ENCODE data around the gene DNMT3A.

Gene DNMT3A

DNA sequence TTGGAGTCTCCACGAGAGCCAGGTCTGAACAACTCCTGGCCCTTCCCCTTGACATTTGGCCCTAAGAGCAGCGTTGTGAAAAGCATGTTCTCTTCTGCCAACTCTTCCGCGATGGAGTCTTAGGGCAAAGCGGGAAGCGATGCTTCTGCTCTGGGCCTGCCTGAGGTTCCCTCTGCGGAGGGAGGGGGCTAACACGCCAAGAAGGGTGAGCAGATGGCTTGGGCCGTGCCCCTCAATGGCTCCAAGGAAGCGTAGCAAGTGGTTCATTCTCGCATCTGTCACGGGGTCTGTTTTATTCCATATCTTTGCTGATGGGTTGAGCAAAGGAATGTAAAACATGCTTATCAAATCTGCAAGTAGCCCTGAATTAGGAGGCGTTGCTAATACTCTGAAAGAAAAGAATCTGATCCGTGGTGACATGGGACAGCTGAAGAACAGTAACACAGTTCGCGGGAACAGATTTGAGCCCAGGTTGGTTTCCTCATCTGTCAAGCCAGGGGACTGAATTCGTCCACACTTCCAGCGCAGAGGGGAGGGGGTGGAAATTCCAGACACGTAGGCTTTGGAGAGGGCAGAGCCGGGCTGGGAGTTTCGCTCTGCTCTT is 38.0 kb downstream of the DNMT3A start:
- no peak for DNase-seq

GRCh38 chr2:25302758-25303375 is 38.9 kb downstream of the DNMT3A start:
- no peak for DNase-seq

DNA sequence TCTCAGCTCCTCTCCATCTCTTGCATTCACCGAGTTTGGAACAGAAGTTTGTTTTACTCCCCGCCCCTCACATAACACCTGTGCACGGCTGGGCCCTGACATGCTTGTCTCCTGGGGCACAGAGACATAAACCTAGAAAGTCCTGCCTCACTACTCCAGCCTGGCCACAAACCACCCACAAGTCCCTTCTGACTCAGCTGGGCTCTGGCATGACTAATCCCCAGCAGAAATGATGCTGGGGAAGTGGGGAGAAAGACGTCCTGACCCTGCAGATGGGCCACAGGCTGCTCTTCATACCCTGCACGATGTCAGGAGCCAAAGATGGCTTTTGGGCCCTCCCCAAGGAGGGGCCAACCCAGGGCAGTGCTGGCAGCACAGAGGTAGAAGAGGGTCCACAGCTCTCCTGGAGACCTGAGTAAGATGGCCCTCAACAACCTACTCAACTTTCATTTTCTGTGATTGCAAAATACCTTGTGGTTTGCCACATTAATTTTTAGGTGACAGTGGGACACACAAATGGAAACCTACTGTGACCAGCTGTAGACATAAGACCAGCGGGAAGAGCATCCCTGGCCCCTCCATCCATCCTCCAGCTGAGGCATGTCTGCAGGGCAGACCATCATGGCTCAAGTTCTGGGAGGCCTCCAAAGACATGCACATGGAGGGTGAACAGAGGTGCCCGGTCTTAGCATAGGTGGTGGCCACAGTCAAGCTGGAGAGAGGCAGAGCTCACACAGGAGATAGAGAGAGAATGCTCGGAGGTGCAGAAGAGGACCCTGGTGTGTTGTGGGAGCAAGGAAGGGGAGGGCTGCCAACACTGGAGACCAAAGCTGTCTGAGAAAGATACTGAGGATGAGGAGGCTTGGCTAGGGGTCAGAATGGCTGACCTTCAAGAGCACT is 40.0 kb downstream of the DNMT3A start:
- peak; percentile 49 for DNase-seq

- no peak for DNase-seq
Observed at GRCh38 chr2:25300001-25300400, 41.7 kb downstream of the DNMT3A start.

GRCh38 chr2:25298776-25299431 is 42.8 kb downstream of the DNMT3A start:
- DNase-seq, result no peak

DNA sequence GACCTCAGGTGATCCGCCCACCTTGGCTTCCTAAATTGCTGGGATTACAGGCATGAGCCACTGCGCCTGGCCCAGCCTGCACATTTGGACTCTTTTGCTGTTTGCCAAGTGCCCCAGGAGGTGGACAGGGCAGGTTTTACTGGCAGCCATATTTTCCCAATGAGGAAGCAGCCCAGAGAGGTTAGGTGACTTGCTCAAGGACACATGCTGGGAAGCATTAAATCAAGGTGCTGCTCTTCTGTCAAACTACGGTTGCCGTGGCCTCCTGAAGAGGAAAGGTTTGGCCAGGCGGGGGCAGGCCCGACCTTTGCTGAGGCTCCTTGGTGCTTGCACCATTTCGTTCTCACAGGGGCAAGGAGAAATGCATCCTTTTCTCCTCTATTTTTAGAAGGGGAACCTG is 44.0 kb downstream of the DNMT3A start:
- no peak for DNase-seq

DNA sequence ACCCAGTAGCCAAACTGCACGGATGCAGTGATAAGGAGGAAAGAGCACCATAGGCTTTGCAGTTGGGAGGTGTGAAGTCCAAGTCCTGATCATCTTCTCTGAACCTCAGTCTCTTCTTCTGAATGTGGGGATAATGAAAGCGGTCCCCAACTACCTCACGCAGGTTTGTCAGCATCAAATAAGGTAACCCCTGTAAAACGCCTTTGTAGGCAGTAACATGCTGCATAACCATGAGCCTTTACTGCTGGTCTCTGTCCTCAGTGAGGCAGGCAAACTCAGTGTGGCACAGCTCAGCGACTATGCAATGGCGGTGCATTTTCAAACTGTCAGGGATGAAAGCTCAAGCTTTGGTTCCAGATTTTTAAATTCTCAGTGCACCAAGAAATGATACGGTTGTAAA is 46.1 kb downstream of the DNMT3A start:
- DNase-seq, result no peak

GRCh38 chr2:25294573-25295462 is 46.9 kb downstream of the DNMT3A start:
- DNase-seq, result peak; percentile 83

GRCh38 chr2:25293958-25294562 is 47.7 kb downstream of the DNMT3A start:
- no peak for DNase-seq

DNA sequence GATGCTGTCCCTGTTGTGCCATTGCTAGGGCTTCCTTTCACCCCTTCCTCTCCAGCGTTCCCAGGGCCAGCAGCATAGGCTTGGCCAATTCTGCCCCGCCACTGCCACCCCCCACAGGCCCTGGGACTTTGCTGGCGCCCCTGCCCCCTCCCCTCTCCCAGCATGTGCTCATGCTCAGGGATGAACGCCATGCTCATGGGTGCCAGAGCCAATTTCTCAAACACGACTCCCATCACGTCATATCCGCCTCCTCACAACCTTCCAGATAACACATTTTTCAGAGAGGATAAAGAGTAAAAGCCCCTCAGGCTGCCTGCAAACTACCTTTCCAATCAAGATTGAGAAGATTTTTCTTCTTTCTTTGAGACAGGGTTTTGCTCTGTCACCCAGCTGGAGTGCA is 48.6 kb downstream of the DNMT3A start:
- no peak for DNase-seq

GRCh38 chr2:25292408-25292807 is 49.3 kb downstream of the DNMT3A start:
- no peak for DNase-seq

- no peak for DNase-seq
Observed at GRCh38 chr2:25290811-25291495, 50.8 kb downstream of the DNMT3A start.

DNA sequence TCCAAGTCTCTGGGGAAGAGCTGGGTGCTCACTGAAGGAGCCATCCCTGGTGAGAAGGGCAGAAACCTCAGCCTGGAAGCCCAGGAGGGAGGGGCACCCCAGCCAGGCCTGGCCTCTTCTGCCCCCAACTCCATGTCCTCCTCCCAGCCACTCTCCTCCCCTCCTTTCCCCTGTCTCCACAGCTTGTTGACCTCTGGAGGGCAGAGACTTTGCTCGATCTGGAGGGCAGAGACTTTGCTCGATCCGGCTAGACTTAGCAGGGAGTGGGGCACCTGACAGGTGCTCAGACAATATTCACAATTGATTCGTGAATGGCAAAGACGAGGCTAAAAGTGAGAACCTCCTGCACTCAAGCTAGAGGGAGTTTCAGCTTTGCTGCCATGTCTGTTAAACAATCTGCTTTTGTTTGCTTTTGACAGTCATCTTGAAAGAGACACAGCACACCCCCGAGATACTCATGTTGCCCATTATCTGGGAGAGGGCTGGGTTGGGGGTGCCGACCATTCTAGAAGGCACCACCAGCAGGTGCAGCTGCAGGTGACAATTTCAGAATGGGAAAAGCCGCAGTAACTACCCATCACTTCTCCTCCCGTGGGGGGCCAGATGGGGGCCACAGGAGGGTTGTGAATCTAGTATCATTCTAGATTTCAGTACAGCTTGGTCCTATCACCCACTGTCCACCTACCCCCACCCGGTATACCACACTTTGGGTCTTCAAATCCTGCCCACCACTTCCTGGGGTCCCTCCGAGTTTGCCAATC is 54.8 kb downstream of the DNMT3A start:
- no peak for DNase-seq

GRCh38 chr2:25286025-25286400 is 55.7 kb downstream of the DNMT3A start:
- DNase-seq, result peak; percentile 74

GRCh38 chr2:25285265-25286024 is 56.3 kb downstream of the DNMT3A start:
- no peak for DNase-seq

- no peak for DNase-seq
Observed at GRCh38 chr2:25284756-25285155, 57.0 kb downstream of the DNMT3A start.

DNA sequence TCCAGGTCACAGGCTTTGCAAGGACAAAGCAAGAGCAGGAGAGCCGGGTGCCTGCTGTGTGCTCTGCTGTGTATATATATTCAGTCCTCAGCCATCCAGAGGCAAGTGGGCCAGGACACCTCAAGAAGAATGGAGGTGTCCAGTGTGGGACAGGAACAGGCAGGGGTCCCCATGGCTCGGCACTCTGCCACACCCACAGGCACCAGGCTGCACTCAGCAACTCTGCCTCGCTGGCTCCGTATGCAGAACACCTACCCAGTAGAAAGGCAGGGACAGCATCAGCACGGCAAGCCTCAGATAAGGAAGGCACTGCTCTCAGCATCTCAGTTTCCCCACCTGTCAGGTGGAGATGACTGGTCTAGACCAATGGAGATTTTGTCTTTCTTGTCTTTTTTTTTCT is 57.8 kb downstream of the DNMT3A start:
- DNase-seq, result no peak

DNA sequence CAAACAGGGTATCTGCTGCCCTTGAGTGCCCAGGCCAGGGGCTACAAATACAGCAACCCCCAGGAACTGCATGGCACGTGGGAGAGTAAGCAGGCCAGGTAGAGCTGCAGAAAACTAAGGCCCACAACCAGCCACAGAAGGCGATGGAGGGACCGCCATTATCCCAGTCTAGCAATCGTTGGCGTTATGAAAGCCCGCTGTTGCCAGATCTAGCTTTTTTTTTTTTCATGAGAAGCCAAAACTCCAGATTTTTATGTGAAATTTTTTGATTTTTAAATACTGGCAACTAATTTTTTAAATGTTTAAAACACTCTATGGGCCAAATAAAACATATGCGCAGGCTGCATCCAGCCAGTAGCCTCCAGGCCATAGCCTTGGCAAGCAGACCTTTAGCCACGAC is 59.8 kb downstream of the DNMT3A start:
- no peak for DNase-seq

DNA sequence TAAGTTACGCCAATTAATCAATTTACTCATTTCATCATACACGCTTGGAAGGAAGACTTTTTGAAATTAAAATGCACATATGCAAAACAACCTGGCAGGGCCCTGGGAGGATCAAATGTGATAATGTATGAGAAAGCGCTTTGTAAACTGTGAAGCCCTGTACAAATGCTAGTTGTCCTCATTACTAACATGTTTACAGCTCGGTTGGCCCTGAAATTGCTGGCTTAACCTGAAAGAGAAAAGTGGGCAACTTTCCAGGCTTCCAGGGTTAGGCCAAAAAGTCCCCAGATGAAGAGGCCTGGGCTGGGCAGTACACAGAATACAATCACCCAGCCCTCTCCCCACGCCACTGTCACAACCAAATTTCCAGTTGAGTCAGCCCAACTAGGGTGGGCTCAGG is 60.2 kb downstream of the DNMT3A start:
- DNase-seq, result no peak
